Measurements from ENCODE around the gene SDK2.

The SDK2 gene

DNA sequence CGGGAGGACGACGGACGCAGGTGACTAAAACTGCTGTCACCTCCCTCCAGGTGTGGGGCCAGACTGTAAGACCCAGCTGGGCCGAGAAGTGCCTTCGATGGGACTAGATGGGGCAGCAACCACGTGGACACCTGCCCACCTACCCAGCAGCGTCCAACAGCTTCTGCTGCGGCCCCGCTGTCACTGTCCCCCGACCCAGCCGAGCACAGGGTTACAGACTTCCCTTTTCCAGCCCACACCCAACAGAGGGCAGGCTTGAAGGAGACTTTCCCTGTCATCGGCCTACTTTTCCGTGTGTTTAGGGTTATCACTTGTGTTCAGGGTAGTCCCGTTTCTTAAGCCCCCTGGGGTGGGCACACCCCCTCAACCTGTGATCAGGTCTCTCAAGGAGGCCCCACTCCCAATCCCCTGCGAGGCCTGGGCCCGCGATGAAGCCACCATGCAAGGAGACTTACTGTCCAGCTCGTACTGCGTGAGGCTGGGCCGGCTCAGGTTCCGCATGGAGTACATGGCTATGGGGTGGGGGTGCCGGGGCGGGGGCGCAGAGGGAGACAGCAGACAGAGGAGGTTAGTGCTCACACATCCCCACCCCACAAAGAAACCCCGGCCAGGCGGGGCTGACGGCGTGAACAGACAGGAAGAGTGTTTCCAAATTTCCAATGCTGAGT, 263.7 kb downstream of the SDK2 start:
- no peak for DNase-seq

DNA sequence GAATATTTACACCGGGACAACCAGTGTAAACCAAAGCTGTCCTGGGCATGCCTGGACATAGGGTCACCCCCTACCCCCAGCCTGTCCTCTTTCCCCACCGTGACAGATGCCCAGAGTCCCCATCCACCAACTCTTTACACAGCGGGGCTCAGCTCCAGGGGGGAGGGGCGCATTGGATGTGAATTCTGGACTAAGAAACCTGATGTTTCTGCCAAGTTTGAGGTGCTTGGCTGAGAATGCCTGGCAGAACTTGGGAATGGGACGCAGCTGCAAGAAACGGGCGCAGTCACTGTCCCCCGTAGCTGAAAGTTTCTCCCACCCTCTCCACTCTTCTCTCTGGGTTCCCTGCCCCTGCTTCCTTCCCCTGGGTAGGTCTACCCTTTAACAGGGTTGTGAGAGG, 264.4 kb downstream of the SDK2 start:
- no peak for DNase-seq

DNA sequence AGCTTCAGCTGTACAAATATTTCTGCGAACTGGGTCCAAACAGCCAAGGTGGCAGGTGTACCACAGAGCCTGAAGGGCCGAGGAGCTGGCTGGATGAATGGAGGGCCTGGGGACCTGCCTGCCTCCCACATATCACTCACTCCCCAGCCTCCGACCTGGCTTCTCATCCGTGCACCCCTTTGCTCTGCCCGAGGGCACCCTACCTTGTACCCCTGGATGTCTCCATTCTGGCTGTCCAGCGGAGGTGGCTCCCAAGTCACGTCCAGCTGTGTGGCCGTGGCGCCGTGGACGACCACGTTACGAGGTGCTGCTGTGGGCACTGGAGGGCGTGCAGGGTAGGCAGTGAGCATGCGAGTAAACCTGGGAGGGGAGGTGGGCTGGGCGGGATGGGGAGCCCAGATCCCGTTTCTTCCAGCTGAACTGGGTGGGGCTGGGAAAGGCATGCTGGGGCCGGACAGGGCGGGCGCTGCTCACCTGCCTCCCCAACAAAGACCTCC, 265.2 kb downstream of the SDK2 start:
- DNase-seq = no peak

DNA sequence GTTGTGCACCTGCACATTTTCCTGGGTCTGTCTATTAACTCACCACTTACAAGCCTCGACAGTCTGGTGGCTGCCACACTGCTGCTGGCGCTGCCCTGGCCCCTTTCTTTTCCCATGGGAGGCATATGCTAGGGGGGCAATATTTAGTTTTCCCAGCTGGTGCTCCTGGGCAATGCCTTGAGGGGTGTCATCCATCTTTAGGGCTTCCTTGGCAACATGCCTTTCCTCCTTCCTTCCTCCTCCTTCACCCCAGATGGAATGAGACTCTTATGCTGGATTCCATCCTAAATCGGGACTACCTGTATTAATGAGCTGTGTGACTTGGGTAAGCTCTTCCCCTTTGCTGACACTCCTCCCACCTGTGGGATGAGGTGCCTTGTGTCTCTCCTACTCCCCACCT, 267.6 kb downstream of the SDK2 start:
- no peak for DNase-seq

DNA sequence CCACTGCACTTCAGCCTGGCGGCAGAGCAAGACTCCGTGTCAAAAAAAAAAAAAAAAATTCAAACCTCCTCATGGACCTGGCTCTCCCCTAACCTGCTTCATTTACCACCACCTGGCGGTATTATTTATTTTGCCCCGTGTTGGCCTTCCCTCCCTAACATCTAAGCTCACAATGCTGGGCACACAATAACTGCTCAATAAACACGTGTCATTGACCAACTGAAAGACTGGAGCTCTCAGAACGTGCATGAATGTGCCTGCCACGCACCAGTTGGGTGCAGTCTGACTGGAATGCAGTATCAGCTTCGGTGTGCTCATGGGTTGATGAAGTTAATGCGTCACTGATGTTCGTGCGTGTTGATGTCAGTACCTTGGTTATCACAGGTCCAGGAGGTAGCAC, 268.1 kb downstream of the SDK2 start:
- DNase-seq = no peak

DNA sequence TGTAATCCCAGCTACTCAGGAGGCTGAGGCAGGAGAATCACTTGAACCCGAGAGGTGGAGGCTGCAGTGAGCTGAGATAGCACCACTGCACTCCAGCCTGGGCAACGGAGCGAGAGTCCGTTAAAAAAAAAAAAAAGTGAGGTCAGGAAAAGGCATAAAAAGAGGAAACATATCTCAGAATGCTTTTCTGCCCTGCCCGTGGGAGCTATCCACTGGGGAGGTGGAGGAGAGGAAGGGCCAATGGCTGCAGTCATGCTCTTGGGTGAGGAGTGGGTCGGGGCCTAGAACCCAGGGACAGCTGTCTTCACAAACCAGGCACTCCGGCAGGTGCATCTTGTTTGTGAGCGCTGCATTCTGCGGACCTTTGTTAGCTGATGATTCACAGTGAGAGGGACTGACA, 272.4 kb downstream of the SDK2 start:
- DNase-seq = no peak

DNA sequence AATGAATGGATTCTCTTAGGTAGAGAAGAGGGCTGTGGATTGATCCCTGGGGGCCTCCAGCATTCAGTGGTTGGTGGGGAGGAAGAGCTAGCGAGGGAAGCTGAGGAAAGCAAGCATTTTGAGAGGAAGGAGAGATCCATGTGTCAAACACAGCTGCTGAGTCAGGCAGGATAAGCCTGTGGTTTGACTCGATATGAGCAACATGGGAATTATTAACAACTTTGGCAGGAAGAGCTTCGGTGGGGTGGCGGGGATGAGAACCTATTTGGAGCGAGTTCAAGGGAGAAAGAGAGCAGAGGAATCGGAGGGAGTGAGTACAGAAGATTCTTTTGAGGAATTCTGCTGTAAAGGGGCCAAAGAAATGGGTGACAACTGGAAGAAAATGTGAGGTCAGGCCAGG, 273.0 kb downstream of the SDK2 start:
- no peak for DNase-seq

DNA sequence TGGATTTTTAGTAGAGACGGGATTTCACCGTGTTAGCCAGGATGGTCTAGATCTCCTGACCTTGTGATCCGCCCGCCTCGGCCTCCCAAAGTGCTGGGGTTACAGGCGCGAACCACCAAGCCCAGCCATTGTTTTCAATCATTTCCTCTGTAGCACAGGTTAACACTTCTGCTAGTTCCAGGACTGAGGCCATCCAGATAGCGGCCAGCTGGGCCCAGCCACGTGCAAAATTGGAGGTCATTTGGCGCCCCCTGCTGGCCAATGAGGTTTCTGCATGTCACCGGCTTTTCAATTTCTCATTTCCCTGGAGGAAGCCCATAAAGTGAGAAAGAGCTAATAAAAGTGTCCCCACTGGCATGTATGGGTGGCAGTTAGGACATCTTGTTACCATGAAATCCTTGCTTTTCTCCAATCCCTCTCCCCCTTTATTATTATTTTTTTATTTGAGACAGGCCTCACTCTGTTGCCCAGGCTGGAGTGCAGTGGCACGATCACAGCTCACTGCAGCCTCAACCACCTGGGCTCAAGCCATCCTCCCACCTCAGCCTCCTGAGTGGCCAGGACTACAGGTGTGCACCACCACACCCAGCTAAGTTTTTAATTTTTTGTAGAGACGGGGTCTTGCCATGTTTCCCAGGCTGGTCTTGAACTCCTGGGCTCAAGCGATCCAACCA, 274.3 kb downstream of the SDK2 start:
- DNase-seq = peak; percentile 74

DNA sequence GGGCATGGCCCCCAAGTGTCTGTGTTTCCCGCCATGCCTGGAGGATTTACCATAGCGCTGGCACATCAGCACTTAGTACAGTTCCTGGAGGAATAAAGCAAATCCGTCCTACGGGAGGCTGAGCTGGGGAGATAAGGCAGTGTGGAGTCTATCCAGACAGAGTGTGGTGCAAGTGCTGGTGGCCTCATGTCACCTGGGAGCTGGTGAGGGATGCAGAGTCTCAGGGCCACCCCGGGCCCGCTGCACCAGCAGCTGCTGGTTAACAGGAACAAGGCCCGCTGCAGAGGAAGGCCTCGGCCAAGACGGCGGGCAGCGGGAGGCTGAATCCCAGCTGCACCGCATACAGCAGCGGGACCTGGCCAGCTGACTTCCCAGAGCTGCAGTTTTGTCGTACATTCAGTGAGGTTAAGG, 275.1 kb downstream of the SDK2 start:
- DNase-seq = no peak

DNA sequence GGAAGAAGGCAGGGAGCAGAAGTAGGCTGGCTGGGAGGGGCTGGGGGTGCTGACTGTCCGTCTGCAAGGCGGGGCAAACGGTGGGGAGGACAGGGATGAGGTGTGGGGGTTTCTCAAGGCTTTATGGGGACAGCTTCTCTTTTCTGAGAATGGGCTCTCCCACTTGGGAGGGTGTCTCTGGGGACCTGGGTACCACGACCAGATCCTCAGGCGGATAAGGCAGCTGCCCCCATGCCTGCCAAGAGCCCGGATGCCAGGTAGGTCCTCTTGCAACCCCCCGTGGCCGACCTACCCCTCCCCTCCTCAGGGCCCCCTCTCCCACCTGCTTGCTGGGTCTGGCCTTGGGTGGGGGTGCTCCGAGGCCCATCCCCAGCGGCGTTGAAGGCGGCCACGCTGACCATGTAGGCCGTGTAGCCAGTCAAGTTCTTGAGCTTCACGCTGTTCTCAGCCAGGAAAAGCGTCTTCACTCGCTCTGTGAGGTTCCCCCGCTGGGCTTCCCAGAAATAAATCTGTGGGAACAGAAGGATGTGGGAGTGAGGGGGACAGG, 276.1 kb downstream of the SDK2 start:
- DNase-seq = no peak

DNA sequence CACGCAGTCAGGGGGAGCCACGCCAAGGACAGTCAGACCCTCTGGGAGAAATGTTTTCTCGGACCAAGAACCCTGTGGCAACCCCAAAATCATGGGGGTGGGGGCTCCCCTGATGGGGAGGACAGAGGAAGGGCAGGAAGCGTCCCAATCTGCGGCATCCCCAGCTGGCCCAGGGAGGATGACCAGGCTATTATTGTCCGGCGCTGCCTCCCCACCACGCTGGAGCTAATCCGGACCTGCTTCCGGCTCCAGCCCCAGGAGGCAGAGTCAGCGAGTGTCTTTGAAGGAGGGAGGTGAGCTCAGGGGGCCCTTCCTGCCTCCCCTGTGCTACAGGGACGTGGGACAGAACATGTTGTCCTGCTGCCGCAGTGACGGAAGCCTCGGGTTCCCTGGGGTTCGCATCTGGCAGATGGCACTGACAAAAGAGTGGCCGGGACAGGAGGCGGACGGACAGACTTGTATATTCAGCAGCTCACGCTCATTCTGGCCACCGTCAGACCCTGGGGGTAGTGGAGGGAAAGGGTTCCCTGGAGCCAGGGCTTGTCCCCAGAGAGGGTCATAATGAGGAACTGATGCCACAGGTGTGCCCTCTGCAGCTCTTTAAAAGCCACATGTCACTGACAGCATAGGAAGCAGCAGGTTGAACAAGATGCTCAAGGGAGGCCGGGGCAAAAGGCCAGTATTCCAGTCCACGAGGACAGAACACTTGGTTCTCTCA, 278.2 kb downstream of the SDK2 start:
- no peak for DNase-seq

DNA sequence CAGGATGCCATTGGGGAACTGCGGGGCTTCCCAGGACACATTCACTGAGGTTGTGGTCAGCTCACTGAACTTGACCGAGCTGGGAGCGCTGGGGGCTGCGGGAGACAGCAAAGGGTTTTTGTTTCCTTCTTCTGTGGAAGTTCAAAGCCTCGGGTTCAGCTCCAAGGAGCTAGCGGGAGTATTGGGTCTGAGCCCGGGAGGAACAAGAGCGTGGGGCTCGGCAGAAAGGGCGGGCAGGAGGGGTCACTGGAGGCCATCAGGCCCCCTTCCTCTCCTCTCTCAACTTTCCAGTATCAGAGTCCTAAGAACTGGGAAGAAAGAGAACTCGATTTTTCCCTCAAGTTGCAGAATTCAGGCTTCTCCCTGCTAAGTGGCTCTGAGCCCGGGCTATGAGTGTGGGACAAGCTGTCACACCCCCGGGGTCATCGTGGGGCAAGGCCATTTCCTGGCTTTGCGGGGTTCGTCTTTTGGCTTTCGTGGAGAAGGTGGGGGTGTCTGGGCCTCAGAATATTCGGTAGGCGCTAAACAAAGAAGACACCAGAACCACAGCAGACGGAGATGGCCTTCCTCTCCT, 278.9 kb downstream of the SDK2 start:
- DNase-seq = no peak

DNA sequence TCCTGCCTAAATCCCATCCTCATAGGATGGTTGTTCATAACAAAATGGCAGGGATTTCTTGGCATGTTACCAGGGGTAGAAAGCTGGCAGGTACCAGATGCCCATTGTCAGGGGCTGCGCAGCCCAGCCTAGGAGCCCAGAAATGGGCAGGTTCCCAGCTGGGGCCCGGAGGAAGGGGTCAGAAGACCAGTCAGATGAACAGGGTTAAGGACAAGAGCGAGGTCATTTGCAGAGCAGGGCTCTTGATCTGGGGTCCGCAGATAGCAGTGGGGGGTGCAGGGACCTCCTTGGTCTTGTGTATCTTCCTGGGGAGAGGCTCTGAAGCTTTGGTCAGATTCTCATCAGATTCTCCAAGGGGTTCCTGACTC, 280.1 kb downstream of the SDK2 start:
- no peak for DNase-seq

DNA sequence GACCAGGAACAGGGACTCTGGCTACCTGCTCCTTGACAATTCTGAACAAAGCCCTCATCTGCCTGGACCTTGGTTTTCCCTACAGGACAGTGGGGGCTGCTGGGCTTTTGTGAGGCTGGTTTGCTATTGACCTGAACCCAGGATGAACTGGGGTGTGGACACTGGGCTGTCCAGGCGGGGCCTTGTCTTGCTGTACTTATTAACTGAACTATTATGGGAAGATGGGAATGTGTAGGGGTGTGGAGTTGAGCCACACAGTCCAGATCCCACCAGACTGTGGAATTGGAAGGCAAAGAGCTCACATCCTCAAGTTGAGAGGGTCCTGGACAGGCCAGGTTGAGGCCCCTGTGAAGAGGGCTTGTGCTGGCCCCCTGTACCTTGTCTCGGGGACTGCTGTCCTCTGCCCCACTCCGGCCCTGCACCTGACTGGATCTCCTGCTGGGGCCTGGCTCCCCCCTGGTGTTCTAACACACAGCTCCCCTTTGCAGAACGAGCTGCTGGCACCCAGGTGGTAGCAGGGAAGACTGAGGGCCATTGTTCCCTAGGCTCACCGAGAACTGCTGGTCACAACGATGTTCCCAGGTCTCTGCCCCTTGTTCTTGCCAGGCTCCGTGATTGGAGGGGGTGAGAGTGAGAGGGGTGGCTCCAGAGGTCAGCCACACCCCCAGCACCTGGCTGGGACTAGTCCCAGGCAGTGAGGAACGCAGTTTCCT, 280.6 kb downstream of the SDK2 start:
- no peak for DNase-seq

DNA sequence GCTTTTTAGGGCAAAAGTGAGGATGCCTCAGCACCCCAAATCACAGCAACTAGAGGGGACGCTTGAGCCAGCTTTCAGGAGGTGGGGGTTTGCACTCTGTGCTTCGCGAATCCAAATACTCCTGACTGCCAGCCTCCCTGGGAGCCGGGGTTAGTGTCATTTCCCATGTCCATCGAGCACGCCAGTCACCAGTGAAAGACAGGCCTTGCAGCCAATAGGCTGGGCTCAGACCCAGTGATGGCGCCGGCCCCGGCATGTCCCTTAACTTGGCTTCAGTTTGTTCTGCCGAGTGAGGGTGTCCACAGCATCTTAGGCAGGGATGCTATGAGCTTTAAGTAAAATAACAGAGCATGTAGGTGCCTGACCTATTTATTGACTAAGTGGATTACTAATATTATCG, 281.5 kb downstream of the SDK2 start:
- DNase-seq = no peak

DNA sequence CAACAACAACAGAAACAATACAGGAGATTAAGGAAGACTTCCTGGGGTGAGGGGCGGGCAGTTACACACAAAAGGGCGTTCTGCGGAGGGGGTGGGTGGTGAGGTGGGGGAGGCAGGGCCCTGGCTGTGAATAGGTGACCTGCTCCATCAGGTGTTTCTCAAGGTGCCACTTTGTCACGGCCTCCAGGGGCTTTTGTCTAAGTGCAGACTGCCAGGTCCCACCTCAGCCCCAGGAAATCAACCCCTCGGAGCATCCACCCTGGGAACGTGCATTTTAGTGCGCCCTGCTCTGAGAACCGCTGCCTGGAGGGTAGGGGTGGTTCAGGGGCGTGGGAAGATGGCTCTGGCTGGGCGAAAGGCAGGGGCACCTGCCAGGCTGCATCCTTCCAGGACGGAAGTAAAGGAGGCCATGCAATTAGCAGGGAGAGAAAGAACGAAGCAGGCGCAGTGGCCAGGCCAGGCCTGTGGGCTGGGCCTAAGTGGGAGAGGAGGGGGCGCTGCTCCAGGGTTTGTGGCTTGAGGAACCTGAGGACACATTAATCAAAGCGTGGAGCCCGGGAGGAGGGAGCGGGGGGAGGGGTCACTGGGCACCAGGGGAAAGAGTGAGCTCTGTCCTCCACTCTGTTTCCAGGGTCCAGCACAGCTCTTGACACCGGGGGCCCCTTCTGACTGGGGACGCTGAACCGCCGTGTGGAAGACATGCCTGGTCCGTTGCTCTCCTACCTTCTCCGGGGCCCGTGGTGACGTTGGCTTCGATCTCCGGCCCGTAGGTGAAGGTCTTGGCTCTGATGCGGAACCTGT, 283.1 kb downstream of the SDK2 start:
- no peak for DNase-seq

DNA sequence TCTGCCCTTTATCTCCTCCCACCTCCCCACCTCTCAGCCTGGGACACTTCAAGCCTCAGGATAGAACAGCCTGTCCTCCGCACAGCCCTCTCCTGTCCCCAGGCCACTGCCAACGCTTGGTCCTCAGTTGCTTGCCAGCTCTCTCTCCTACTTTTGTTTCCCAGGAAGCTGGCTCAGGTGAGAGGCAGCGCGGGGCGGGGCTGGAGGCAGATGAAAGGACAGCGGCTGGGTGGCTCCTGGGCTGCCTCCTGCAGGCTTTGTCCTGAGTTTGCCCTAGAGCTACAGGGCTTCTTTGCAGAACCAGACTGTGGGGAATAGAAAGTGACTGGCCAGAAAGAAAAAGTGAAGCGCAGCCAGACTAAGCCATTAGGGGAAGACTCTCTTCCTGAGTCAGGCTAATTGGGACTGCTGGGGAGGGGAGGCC, 284.2 kb downstream of the SDK2 start:
- DNase-seq = no peak

DNA sequence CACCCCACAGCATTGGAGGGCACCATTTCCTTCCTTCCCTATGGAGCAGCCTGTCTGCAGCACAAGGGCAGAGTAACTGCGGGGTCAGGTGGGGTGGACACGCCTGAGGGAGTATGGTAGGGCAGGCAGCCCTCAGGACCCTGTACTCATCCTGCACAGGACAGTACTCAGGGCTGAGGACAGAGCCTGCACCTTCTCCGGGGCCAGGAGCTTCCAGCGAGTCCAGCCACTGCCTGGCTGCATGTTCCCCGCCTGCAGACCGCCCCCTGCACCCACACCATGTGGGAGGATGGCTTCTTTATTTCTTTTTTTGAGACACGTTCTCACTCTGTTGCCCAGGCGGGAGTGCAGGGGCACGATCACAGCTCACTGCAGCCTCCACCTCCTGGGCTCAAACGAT, 284.9 kb downstream of the SDK2 start:
- DNase-seq = no peak

DNA sequence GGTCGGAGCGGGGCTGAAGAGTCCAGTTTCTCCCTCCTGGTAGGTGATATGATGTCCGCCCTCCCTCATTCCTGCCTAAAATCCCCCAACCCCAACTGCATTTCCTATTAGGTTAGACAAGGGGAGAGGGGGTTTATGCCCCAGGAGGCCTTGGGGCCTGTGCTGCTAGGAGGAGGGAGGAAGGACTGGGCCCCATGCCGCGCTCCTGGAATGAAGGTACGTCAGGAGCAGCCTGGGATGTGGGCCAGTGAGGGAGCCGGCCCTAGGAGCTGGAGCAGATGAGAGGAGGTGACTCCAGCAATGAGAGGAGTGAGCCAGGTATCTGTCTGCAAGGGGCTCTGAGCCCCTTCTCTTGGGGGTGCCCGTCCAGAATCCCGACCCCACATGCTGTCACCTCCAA, 285.6 kb downstream of the SDK2 start:
- no peak for DNase-seq

DNA sequence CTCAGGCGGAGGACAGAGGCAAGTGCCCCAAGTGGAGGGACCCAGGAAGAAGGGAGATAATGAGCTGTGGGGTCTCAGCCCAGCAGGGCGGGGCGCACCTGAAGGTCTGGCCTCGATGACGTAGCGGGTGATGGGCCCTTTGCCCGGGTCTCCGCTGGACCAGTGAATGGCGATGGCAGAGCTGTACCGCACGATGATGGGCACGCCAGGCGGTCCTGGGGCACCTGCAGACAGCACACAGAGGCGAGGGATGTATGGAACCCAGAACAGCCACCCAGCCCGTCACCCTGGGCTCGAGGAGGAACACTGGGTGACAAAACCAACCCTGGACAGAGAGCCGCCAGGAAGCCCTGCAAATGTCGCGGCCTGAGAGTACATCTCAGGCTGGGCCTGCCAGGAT, 286.3 kb downstream of the SDK2 start:
- DNase-seq = no peak

DNA sequence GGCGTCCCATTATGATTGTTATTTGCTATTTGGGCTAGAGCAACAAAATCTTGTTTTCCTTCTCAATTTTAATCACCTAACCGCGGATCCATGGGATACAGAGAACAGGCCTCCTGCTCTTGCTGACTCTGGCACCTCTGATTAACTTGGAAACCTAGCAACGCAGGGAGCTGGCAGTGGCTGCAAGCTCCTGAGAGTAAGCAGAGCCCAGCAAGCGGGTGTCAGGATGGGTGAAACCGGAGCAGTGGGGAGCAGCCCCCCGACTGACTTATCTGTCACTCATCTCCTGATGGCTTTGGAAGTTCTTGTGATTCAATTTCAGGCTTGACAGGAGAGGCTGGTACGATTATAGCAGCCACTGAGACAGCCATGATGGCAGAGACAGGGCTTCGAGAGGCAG, 286.9 kb downstream of the SDK2 start:
- no peak for DNase-seq

DNA sequence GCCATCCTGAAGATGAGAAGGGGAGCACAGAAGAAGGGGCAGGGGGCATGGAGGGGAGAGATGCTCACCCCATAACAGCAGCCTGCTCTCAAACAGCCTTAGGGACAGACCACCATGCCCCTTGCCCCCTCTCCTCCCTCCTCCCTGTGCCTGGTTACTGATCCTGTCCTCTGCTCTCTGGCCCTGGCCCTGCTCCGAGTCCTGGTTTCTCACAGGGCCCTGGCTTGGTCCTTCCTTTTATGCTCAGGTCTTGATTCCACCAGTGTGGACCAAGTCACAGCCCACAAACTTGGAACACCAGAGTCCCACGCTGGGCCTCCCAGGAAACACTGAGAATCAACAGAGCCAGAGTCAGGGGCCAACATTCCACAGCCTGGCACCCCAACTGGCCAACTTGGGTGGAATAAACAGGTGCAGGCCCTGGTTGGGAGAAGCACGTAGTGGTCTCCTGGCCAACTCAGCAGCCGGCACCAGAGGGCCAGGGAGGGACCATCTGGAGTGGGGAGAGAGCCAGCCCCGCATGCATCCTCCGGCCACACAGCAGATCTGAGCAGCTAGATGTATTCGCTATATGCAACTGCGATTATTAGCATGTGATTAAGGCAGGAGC, 287.6 kb downstream of the SDK2 start:
- no peak for DNase-seq

Measured in CD4-positive, alpha-beta T cell treated with Interleukin-4 for 1 hour (primary cell).